NCI-H345 treated with DMSO at 0.1 percent for 48 hours (cell line): Measurements from ENCODE around the gene HSPA9.
A peak's percentile ranks its signal among the peaks of the same experiment; 100 is the strongest.

Source experiments
- DNase-seq: peaks from one replicate; lab custom pipeline; 2025; ENCODE audit not compliant: unreplicated experiment; lab: John Stamatoyannopoulos, UW

Gene HSPA9

GRCh38 chr5:138564242-138564641, 11.0 kb downstream of the HSPA9 start:
- DNase-seq: no peak

- no peak for DNase-seq
Observed at GRCh38 chr5:138563340-138564118, 11.7 kb downstream of the HSPA9 start.

GRCh38 chr5:138560971-138561370, 14.2 kb downstream of the HSPA9 start:
- no peak for DNase-seq

GRCh38 chr5:138559937-138560336, 15.3 kb downstream of the HSPA9 start:
- no peak for DNase-seq

GRCh38 chr5:138557677-138558076, 17.5 kb downstream of the HSPA9 start:
- no peak for DNase-seq

GRCh38 chr5:138554143-138554542, 21.1 kb downstream of the HSPA9 start:
- DNase-seq: no peak

- no peak for DNase-seq
Observed at GRCh38 chr5:138553437-138554095, 21.6 kb downstream of the HSPA9 start.

- DNase-seq: no peak
Observed at GRCh38 chr5:138552657-138553056, 22.5 kb downstream of the HSPA9 start.

- no peak for DNase-seq
Observed at GRCh38 chr5:138549414-138549813, 25.8 kb downstream of the HSPA9 start.

- no peak for DNase-seq
Observed at GRCh38 chr5:138545919-138546562, 29.2 kb downstream of the HSPA9 start.

GRCh38 chr5:138544181-138545134, 30.7 kb downstream of the HSPA9 start:
- DNase-seq: no peak

GRCh38 chr5:138543730-138544104, 31.5 kb downstream of the HSPA9 start:
- no peak for DNase-seq

GRCh38 chr5:138542956-138543729, 32.1 kb downstream of the HSPA9 start, which contains the start of gene ETF1:
TSS of gene ETF1 (minus strand) at chr5:138543236. CDS start at chr5:138542918, 318 bp downstream.
- DNase-seq: peak; percentile 98

- DNase-seq: no peak
Observed at GRCh38 chr5:138542180-138542955, 32.8 kb downstream of the HSPA9 start.

- no peak for DNase-seq
Observed at GRCh38 chr5:138541511-138542179, 33.6 kb downstream of the HSPA9 start.

GRCh38 chr5:138539791-138540190, 35.4 kb downstream of the HSPA9 start:
- no peak for DNase-seq

- DNase-seq: no peak
Observed at GRCh38 chr5:138538943-138539627, 36.1 kb downstream of the HSPA9 start.

GRCh38 chr5:138536665-138537315, 38.4 kb downstream of the HSPA9 start:
- DNase-seq: no peak
